Femur (tissue), 1 donor: ENCODE results near the gene BGLAP.

Experiments
- DNase-seq: peaks from one replicate; pipeline ENCODE4 v3.0.0-alpha.2; 2017

Gene BGLAP

DNA sequence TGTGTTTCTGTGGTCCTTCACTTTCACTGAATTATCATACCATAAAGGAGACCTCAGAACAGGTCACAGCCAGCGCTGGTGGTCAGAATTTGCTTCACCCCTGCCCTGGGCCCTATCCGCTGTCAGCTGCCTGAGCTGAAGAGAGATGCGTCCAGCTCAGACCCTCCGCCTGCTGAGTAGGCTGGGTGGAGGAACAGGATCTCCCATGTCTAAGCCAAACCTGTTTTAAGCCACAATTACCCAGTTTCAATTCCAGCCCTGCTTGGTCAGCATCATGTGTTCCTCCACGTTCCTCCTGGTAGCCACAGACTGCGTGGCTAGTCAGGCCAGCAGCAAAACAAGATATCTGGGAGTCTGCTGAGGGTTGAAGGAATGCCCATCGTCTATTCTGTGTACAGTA, 13.5 kb upstream of the BGLAP start:
- no peak for DNase-seq

- no peak for DNase-seq
Observed at GRCh38 chr1:156229809-156230472, 12.0 kb upstream of the BGLAP start.

GRCh38 chr1:156230473-156230837, 11.5 kb upstream of the BGLAP start:
- no peak for DNase-seq

GRCh38 chr1:156232201-156232894, 9.6 kb upstream of the BGLAP start:
- DNase-seq, result no peak

DNA sequence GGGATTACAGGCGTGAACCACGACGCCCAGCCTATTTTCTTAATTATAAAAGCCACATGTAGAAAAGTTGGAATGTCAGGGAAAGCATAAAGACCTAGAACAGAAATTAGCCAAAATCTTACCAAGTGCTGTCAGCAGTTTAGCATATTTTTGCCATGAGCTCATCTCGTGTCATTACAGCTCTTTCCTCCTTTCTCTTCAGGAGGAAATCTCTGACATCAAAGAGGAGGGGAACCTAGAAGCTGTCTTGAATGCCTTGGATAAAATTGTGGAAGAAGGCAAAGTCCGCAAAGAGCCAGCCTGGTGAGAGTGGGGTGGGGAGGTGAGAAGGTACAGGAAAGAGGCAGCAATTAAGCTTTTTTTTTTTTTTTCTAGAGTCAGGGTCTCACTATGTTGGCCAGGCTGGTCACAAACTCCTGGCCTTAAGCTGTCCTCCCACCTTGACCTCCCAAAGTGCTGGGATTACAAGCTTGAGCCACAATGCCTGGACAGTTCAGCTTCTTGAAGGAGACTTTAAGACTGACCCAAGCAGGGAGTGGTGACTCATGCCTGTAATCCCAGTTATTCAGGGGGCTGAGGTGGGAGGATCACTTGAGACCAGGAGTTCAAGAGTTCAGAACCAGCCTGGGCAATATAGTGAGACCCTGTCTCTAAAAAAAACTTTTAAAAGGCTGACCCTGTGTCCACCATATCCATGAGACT, 8.4 kb upstream of the BGLAP start:
- DNase-seq, result no peak

DNA sequence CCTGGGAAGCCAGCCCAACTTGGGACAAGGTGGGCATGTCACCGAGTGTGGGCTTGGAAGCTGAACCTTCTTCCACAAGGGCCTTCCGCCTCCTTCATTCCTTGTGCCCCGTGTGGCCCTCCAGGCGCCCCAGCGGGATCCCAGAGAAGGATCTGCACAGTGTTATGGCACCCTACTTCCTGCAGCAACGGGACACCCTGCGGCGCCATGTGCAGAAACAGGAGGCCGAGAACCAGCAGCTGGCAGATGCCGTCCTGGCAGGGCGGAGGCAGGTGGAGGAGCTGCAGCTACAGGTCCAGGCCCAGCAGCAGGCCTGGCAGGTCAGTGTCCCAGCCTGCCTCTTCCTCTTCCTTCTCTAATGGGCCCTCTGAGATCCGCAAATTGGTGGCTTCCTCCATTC, 5.8 kb upstream of the BGLAP start:
- DNase-seq, result no peak

- DNase-seq, result no peak
Observed at GRCh38 chr1:156238248-156238647, 3.7 kb upstream of the BGLAP start.

GRCh38 chr1:156241311-156241811, 623 bp upstream of the BGLAP start:
- peak; percentile 65 for DNase-seq

DNA sequence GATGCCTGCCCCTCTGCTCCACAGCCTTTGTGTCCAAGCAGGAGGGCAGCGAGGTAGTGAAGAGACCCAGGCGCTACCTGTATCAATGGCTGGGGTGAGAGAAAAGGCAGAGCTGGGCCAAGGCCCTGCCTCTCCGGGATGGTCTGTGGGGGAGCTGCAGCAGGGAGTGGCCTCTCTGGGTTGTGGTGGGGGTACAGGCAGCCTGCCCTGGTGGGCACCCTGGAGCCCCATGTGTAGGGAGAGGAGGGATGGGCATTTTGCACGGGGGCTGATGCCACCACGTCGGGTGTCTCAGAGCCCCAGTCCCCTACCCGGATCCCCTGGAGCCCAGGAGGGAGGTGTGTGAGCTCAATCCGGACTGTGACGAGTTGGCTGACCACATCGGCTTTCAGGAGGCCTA, 754 bp downstream of the BGLAP start:
- no peak for DNase-seq

DNA sequence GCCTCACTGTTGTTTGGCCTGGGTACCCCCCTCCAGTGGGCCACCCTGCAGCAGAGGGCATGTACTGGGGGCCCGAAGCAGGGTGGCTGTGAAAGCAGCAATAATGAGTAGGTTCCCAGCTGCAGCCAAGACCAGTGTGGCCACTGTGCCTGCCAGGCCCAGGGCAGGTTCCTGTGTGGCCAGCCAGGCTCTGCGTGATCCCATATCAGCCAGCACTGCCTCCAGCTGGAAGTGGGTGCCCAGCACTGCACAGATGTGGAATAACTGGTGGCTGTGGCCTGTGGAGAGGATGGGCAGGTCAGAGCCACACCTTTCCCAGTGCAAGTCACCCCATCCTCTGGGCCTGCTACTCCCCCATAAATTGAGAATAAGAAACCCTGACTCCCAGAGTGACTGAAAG, 2.1 kb downstream of the BGLAP start:
- no peak for DNase-seq

GRCh38 chr1:156244712-156245111, 2.7 kb downstream of the BGLAP start:
- no peak for DNase-seq

DNA sequence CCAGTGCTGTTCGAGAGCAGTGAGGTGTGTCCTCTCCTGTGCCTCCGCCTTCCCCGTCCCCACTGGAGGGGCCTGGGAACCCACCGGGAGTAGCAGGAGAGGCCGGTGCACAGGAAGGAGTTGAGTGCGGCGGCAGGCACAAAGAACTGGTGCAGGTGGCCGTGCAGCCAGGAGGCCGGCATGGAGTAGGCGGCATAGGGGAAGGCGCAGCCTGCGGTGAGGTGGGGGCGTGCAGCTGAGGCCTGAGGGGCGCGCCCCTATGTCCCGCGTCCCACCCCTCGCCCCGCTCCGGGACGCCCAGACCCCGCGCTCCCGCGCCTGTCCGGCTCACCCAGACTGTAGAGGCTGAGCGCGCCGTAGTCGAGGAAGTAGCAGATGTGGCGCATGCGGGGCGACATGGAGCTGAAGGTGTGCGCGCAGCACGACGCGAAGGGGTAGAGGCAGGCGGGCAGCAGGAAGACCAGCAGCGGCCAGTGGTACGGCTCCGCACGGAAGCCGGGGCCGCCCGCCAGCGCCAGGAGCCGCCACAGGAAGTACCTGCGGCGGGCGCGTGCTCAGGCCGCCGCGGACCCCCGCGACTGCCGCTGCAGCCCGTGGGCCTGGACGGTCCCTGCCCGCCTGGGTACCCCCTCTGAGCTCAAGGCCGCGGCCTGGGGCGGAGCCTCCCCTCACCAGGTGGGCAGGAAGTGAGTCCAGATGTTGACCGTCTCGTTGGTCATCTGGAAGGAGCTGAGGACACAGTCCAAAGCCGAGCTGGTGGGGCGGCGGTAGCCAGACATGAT, 3.7 kb downstream of the BGLAP start:
- no peak for DNase-seq

- no peak for DNase-seq
Observed at GRCh38 chr1:156246241-156246780, 4.3 kb downstream of the BGLAP start.

GRCh38 chr1:156246781-156247459, 4.9 kb downstream of the BGLAP start:
- no peak for DNase-seq

GRCh38 chr1:156247460-156248322, 5.7 kb downstream of the BGLAP start, which contains the start of gene PAQR6:
PAQR6 (minus strand) TSS chr1:156248056; CDS start chr1:156246731, 1,325 bp downstream.
- DNase-seq, result no peak

DNA sequence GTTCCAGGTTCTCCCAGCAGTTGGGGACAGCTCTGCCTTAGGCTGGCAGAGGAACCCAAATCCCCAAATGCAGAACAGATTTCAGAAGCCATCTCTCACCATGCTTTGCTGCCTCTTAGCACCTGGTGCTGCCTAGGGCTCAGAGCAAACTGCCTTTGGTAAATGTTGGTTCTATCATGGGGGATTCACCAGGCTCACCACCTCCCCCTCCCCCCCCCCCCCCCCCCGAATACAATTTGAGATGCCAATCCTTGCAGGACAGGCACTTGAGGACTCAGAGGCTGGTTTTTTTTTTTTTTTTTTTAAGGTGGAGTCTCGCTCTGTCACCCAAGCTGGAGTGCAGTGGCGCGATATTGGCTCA, 6.3 kb downstream of the BGLAP start:
- no peak for DNase-seq

DNA sequence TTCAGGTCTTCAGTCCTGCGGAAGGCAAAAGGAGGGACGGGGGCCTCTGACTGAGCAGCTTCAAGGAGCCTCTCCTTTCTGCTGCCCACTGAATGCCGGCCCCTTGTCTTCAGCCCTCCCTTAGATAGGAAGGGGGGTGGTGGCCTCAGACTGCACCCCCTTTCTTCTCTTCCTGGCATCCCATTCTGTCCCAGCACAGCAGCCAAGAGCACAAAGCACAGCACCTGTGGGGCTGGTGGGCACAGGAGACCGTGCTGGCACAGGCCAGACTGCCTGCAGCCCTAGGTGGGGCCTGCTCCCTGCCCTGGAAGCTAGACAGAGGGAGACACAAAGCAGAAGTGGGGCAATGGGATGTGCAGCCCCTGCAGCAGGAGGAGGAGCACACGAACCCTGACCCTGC, 7.6 kb downstream of the BGLAP start:
- DNase-seq, result no peak

DNA sequence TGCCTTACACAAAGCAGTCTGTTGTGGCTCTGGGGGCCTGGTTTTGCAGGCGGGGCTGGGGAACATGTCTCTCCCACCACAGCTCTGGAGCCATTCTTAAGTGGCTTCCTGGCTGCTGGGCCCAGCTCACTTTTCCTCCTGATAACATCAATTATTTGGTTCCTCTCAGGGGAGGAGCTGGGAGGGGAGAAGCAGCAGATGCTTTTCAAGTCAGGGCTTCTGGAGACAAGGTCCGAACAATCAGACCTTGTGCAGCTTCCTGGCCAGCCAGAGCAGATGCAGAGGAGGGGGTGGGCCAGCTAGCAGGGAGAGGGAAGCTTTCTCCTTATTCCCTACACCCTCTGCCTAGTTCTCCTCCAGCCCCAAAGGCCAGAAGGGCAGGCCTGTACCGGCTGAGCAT, 9.5 kb downstream of the BGLAP start:
- no peak for DNase-seq

- no peak for DNase-seq
Observed at GRCh38 chr1:156253634-156254033, 11.7 kb downstream of the BGLAP start.

DNA sequence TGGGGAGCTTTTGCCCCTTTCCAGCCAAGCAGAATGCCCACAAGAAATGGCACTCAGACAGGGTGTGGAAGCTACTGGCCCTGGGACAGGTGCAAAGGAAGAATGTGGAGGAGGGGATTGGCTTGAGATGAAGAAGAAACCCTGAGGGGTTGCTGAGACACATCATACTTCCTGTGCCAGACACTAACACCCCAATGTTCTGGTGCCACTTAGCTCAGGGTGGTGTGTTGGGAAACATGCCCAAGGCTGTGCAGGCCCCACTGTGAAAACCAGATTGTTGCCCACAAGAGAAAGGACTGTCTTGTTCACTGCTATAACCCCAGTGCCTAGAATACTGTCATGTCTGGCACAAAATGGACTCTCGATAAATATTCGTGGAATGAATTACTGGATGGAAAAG, 15.7 kb downstream of the BGLAP start:
- no peak for DNase-seq

- DNase-seq, result no peak
Observed at GRCh38 chr1:156258859-156259258, 16.9 kb downstream of the BGLAP start.
